ENCODE data around the gene F8. TPM values are rescaled to one million over a fixed set of nuclear protein-coding genes. Genes with fewer than 3 reads are reported as not detected.
"Not testable (repeated sequence)": the region's sequence is repeated elsewhere in the genome, so short reads cannot be mapped to it uniquely, and the experiment has no call there.

The F8 gene
- total and polyA plus RNA-seq, 10 of the 15 experiments (the other 5 are each of a cell fraction or from before 2014, with no cell fraction given) = 3.0 to 8.1 (median 5.1) TPM

DNA sequence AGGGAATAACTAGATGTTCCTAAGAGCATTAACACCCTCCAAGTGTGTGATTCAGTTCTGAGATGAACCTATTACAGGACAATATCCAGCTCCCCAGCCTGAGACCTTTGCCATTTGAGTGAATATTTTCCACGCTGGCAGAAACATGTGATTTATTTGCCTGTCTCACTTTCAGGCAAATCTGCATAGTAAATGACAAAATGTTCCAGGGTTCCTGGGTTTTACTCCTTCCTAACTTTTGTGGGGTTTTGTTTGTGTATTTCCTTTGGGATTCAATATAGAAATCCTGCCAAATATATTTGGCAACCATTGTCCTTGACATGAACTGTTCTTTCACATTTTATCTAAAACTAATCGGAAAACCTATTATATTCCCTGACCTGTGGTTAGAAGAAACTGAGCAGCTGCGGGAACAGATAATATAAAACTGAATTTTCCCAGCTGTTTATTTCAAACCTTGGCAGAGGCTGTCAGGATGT lies 12.5 kb downstream of the F8 start (continued):
- TF ChIP-seq, protein P1, sequence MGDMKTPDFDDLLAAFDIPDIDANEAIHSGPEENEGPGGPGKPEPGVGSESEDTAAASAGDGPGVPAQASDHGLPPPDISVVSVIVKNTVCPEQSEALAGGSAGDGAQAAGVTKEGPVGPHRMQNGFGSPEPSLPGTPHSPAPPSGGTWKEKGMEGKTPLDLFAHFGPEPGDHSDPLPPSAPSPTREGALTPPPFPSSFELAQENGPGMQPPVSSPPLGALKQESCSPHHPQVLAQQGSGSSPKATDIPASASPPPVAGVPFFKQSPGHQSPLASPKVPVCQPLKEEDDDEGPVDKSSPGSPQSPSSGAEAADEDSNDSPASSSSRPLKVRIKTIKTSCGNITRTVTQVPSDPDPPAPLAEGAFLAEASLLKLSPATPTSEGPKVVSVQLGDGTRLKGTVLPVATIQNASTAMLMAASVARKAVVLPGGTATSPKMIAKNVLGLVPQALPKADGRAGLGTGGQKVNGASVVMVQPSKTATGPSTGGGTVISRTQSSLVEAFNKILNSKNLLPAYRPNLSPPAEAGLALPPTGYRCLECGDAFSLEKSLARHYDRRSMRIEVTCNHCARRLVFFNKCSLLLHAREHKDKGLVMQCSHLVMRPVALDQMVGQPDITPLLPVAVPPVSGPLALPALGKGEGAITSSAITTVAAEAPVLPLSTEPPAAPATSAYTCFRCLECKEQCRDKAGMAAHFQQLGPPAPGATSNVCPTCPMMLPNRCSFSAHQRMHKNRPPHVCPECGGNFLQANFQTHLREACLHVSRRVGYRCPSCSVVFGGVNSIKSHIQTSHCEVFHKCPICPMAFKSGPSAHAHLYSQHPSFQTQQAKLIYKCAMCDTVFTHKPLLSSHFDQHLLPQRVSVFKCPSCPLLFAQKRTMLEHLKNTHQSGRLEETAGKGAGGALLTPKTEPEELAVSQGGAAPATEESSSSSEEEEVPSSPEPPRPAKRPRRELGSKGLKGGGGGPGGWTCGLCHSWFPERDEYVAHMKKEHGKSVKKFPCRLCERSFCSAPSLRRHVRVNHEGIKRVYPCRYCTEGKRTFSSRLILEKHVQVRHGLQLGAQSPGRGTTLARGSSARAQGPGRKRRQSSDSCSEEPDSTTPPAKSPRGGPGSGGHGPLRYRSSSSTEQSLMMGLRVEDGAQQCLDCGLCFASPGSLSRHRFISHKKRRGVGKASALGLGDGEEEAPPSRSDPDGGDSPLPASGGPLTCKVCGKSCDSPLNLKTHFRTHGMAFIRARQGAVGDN (IDR thresholded peaks at IDR 0.05) = no peak
- no peak for TF ChIP-seq POU2F2 (IDR thresholded peaks at IDR 0.05; ENCODE audit: borderline replicate concordance, low read depth, low read length)
- TF ChIP-seq YY1 (IDR thresholded peaks at IDR 0.05; ENCODE audit: low read depth, low read length) = no peak

DNA sequence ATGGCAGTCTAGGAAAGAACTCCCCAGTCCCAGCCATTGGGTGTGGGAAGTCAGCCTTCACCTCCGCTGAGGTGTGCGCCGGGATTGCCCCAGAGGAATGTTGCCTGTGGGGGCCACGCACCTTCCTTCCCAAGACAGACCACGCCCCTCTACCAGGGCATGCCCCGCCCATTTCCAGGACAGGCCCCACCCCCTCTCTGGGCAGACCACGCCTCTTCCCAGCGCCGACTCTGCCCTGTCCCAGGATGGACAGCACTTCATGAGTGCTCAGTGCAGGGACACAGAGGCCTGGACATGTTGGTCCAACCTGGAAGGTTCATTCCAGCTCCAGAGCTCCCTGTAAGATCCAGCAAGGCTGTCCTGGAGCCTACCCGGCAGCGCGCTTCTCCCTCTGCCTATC lies 13.9 kb downstream of the F8 start:
- H3K4me2 ChIP-seq (ENCODE audit: control insufficient read depth, insufficient read depth); BruUV-seq (replicated peaks); CTCF ChIA-PET; H2AFZ ChIP-seq (ENCODE audit: control insufficient read depth, low read depth, low read length); H3K9ac ChIP-seq (ENCODE audit: control insufficient read depth, insufficient read depth, low read length); H3K9me3 ChIP-seq (replicated peaks; ENCODE audit: control insufficient read depth, insufficient read depth, low read length); intact Hi-C loops (cut with micrococcal nuclease; ENCODE audit: unreplicated experiment); SMC1A ChIA-PET (ENCODE audit: uncharacterized antibody, unreplicated experiment); H3K27me3 ChIP-seq (replicated peaks in 1 of 2; ENCODE audit: control insufficient read depth in 2 of 2, insufficient read depth in 2 of 2, low read length in 1 of 2); H3K27ac ChIP-seq (ENCODE audit: control insufficient read depth, insufficient read depth); RAD21 ChIA-PET (ENCODE audit: unreplicated experiment); H3K4me1 ChIP-seq (ENCODE audit: control insufficient read depth, insufficient read depth, low read length); in situ Hi-C loops (cut with MboI); H3K79me2 ChIP-seq (ENCODE audit: control insufficient read depth, insufficient read depth, low read length); H3K4me3 ChIP-seq; FAIRE-seq; H3K36me3 ChIP-seq (ENCODE audit: control insufficient read depth in 2 of 2, insufficient read depth in 2 of 2, low read length in 1 of 2); H4K20me1 ChIP-seq (ENCODE audit: control insufficient read depth, insufficient read depth); POLR2A ChIA-PET; DNase-seq (ENCODE audit: low read depth, low spot score): not testable (repeated sequence)
- WGBS (ENCODE audit: insufficient coverage, insufficient replicate concordance, low lambda C conversion rate, missing lambda C conversion rate) = 100% methylated on average over 6 of the region's 12 CpGs
- peak; percentile 40; the same call in 2 of the 3 replicates for ATAC-seq

DNA sequence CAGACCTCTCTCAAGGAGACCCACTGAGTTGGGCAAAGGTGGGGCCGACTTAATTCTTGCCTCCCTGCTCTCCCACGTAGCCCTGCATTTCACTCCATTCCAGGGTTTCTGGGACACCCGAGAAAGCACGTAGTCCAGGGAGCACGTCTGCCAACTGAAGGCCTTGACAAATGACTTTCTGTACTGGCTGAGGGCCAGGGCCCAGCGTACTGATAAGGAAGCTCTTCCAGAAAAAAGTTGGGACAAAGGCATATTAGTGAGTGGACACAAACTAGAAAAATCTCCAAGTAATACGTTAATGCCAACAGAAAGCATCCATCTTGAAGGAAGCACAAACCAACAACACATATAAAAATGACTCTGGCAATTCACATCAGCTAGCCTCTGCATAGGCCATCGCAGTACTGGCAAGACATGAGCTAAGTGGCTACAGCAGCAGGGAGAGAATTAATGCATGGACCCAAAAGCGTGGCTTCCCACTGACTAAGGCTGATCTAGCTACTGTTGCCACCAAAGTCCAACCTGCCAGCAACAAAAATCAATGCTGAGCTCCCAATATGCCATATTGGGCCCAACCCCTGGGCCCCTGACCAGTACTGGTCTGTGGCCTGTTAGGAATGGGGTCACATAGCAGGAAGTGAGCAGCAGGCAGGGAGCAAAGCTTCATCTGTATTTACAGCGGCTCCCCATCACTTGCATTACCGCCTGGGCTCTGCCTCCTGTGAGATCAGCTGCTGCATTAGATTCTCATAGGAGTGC lies 15.4 kb downstream of the F8 start:
- not testable (repeated sequence) for FAIRE-seq

DNA sequence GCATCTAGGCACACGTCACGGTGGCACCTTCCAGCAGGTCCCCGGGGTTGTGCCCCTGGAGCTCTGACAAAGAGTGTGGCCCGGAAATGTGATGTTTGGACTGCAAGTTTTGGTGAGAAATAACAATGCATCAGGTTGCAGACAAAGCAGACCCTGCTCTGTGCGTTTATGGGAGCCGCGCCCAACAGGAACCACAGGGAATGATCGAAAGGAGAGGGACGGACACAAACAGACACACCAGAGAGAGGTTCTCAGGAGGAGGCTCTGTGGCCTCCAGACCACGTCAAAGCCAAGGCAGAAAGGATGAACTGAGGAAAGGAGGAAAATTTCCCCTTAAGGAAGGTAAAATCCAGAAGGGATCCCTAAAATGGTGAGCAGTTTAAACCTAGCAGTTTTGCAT lies 16.1 kb downstream of the F8 start:
- H3K4me2 ChIP-seq (ENCODE audit: control insufficient read depth, insufficient read depth); POLR2A ChIA-PET; H3K36me3 ChIP-seq (ENCODE audit: control insufficient read depth in 2 of 2, insufficient read depth in 2 of 2, low read length in 1 of 2); BruUV-seq (replicated peaks); RAD21 ChIA-PET (ENCODE audit: unreplicated experiment); DNase-seq (ENCODE audit: low read depth, low spot score); H3K9ac ChIP-seq (ENCODE audit: control insufficient read depth, insufficient read depth, low read length); H3K27me3 ChIP-seq (replicated peaks in 1 of 2; ENCODE audit: control insufficient read depth in 2 of 2, insufficient read depth in 2 of 2, low read length in 1 of 2); SMC1A ChIA-PET (ENCODE audit: uncharacterized antibody, unreplicated experiment); H3K79me2 ChIP-seq (ENCODE audit: control insufficient read depth, insufficient read depth, low read length); H3K4me3 ChIP-seq; in situ Hi-C loops (cut with MboI); intact Hi-C loops (cut with micrococcal nuclease; ENCODE audit: unreplicated experiment); H3K27ac ChIP-seq (ENCODE audit: control insufficient read depth, insufficient read depth); H4K20me1 ChIP-seq (ENCODE audit: control insufficient read depth, insufficient read depth); H2AFZ ChIP-seq (ENCODE audit: control insufficient read depth, low read depth, low read length); CTCF ChIA-PET; ATAC-seq; H3K4me1 ChIP-seq (ENCODE audit: control insufficient read depth, insufficient read depth, low read length); H3K9me3 ChIP-seq (replicated peaks; ENCODE audit: control insufficient read depth, insufficient read depth, low read length): not testable (repeated sequence)
- peak; percentile 44 for FAIRE-seq
- no CpG with 5 or more reads among the region's 10 CpGs for WGBS (ENCODE audit: insufficient coverage, insufficient replicate concordance, low lambda C conversion rate, missing lambda C conversion rate)

More for the DNA sequence above, 15.4 kb downstream of the F8 start:
- H3K9ac ChIP-seq (ENCODE audit: control insufficient read depth, insufficient read depth, low read length); ATAC-seq; H2AFZ ChIP-seq (ENCODE audit: control insufficient read depth, low read depth, low read length); H3K4me1 ChIP-seq (ENCODE audit: control insufficient read depth, insufficient read depth, low read length); RAD21 ChIA-PET (ENCODE audit: unreplicated experiment); BruUV-seq (replicated peaks); H3K79me2 ChIP-seq (ENCODE audit: control insufficient read depth, insufficient read depth, low read length); DNase-seq (ENCODE audit: low read depth, low spot score); H3K36me3 ChIP-seq (ENCODE audit: control insufficient read depth in 2 of 2, insufficient read depth in 2 of 2, low read length in 1 of 2); H3K9me3 ChIP-seq (replicated peaks; ENCODE audit: control insufficient read depth, insufficient read depth, low read length); H3K27ac ChIP-seq (ENCODE audit: control insufficient read depth, insufficient read depth); H3K27me3 ChIP-seq (replicated peaks in 1 of 2; ENCODE audit: control insufficient read depth in 2 of 2, insufficient read depth in 2 of 2, low read length in 1 of 2); in situ Hi-C loops (cut with MboI); H4K20me1 ChIP-seq (ENCODE audit: control insufficient read depth, insufficient read depth); H3K4me3 ChIP-seq; SMC1A ChIA-PET (ENCODE audit: uncharacterized antibody, unreplicated experiment); intact Hi-C loops (cut with micrococcal nuclease; ENCODE audit: unreplicated experiment); H3K4me2 ChIP-seq (ENCODE audit: control insufficient read depth, insufficient read depth): not testable (repeated sequence)
- CTCF ChIA-PET = interaction anchor here (1.1 kb wide), 1 partner anchor 10 kb away, joined by 6 read pairs; no protein-coding TSS in a partner anchor
- POLR2A ChIA-PET = interaction anchor here (0.6 kb wide), 1 partner anchor 11 kb away, joined by 3 read pairs; no protein-coding TSS in a partner anchor
- 19% methylated on average over 7 of the region's 11 CpGs for WGBS (ENCODE audit: insufficient coverage, insufficient replicate concordance, low lambda C conversion rate, missing lambda C conversion rate)
